ENCODE measurements around the gene MT1X.
"Not testable (repeated sequence)": the region's sequence is repeated elsewhere in the genome, so short reads cannot be mapped to it uniquely, and the experiment has no call there.

The MT1X gene

DNA sequence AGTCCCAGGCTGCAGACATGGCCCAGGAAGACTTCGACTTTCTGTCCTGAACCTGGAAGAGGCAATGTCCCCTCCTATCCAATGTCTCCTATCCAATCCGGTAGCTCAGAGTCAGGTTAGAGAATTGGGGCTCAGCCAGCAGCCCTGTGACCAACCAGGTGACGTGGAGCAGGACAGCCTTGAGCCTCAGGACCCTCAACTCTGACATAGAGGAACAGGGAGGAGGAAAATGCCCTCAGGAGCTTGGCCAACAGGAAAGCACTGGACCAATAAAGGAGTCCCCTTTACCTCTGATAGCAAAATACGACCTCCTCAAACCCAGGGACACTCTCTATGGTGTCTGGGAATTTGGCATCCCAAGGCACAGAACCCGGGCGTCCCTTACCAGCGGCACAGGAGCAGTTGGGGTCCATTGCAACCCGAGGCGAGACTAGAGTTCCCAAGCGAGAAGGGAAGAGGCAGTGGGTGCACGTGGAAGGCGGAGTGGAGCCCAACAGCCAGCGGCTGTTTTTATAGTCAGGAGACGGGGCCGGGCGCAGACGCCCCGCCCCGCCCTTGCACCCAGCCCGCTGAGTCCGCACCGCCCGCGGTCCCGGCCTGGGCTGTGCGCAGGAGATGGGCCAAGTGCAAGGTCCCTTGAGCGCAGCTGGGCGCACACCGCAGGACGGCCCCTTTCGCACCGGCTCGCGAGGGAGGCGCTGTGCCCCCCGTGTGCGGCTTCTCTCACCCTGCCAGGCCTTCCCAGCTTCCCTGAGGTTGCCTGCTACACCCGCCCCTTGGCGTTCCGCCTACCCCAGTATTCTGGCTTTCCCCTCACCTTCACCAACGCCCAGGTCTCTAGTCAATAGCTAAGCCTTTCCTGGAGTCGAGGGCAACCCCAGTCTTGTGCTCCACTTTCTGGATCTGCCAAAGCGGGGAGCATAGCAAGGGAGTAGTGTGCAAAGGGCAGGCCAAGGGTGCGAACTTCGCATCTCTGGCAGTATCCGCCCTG, 14.4 kb upstream of the MT1X start, which contains the start of gene MT1G:
Gene MT1G (minus strand): TSS at position 485 of the 991 bp plus-strand sequence. CDS start 72 bp downstream, at position 413.
- TF ChIP-seq, protein P1, sequence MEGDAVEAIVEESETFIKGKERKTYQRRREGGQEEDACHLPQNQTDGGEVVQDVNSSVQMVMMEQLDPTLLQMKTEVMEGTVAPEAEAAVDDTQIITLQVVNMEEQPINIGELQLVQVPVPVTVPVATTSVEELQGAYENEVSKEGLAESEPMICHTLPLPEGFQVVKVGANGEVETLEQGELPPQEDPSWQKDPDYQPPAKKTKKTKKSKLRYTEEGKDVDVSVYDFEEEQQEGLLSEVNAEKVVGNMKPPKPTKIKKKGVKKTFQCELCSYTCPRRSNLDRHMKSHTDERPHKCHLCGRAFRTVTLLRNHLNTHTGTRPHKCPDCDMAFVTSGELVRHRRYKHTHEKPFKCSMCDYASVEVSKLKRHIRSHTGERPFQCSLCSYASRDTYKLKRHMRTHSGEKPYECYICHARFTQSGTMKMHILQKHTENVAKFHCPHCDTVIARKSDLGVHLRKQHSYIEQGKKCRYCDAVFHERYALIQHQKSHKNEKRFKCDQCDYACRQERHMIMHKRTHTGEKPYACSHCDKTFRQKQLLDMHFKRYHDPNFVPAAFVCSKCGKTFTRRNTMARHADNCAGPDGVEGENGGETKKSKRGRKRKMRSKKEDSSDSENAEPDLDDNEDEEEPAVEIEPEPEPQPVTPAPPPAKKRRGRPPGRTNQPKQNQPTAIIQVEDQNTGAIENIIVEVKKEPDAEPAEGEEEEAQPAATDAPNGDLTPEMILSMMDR (IDR thresholded peaks at IDR 0.05; ENCODE audit: borderline replicate concordance, control extremely low read depth, extremely low read depth, insufficient read depth, missing control alignments): no peak
- DNase-seq (ENCODE audit: low spot score): no peak
- in situ Hi-C loops (cut with MboI; ENCODE audit: low sequenced_read_pairs, unreplicated experiment): no loop called here

DNA sequence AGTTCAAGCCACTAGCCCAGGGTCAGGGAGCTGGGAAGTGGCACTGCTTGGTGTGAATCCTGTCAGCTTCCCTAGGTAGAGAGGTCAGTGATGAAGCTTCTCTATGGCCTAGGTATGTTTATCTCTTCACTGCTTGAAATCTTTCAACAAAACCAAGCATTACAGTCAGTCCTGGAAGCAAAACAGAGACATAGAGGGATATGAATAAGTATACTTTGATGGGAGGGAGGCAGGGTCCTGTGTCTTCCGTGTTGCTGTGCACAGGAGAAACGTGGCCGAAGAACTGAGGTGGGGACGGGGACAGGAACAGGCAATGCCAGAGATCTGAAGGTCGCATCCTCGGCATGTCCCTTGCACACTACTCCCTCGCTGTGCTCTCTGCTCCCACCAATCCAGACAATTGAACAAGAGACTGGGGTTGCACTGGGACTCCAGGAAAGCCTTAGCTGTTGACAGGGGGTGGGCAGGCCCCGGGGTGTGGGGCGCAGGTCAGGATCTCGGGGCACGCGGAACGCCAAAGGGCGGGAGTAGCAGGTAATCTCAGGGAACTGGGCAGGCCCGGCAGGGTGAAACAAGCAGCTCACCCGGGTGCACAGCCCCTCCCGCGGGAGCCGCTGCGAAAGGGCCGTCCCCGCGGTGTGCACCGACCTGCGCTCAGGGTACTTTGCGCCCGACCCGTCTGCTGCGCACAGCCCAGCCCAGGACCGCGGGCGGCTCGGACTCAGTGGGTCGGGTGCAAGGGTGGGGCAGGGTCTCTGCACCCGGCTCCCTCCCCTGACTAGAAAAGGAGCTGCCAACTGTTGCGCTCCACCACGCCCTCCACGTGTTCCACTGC, 13.0 kb upstream of the MT1X start, which contains the start of gene MT1H:
Gene MT1H (plus strand): TSS at position 810 of the 835 bp plus-strand sequence. CDS start 71 bp downstream, outside the sequence.
- DNase-seq (ENCODE audit: low spot score): no peak
- TF ChIP-seq, protein P1 (IDR thresholded peaks at IDR 0.05; ENCODE audit: borderline replicate concordance, control extremely low read depth, extremely low read depth, insufficient read depth, missing control alignments): no peak
- in situ Hi-C loops (cut with MboI; ENCODE audit: low sequenced_read_pairs, unreplicated experiment): no loop called here

DNA sequence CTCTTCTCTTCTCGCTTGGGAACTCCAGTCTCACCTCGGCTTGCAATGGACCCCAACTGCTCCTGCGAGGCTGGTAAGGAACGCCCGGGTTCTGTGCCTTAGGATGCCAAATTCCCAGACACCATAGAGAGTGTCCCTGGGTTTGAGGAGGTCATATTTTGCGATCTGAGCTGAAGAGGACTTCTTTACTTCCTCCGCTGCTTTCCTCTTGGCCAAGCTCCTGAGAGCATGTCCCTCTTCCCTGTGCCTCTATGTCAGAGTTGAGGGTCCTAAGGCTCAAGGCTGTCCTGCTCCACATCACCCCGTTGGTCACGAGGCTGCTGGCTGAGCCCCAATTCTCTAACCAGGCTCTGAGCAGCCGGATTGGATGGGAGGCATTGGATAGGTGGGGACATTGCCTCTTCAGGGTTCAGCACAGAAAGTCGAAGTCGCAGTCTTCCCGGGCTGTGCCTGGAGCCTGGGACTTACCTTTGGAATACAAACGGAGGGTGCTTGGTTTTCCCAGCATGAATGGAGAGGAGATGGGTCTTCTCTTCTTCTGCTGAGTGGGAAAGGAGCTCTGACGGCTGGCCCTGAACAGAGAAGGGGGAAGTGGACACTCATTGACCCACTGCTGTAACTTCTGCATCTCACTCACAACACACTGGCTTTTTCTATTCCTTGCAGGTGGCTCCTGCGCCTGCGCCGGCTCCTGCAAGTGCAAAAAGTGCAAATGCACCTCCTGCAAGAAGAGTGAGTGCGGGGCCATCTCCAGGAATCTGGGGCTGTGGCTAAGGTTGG, 12.2 kb upstream of the MT1X start:
- DNase-seq (ENCODE audit: low spot score): no peak
- in situ Hi-C loops (cut with MboI; ENCODE audit: low sequenced_read_pairs, unreplicated experiment): no loop called here
- TF ChIP-seq, protein P1 (IDR thresholded peaks at IDR 0.05; ENCODE audit: borderline replicate concordance, control extremely low read depth, extremely low read depth, insufficient read depth, missing control alignments): no peak

DNA sequence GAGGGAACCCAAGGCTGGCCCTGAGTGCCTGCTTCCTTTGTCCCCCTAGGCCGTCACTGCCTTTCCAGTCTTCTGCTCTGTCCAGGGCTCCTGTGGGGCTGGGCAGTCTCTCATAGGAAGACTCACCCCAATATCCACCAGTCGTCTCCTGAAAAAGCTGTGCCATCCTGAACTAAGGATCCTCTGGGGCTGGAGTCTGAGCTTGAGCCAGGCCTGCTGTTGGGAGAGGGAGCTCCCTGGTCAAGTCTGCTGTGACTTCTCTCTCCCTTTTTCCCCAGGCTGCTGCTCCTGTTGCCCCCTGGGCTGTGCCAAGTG, 11.7 kb upstream of the MT1X start:
- in situ Hi-C loops (cut with MboI; ENCODE audit: low sequenced_read_pairs, unreplicated experiment): no loop called here
- TF ChIP-seq, protein P1 (IDR thresholded peaks at IDR 0.05; ENCODE audit: borderline replicate concordance, control extremely low read depth, extremely low read depth, insufficient read depth, missing control alignments): no peak
- DNase-seq (ENCODE audit: low spot score): no peak

DNA sequence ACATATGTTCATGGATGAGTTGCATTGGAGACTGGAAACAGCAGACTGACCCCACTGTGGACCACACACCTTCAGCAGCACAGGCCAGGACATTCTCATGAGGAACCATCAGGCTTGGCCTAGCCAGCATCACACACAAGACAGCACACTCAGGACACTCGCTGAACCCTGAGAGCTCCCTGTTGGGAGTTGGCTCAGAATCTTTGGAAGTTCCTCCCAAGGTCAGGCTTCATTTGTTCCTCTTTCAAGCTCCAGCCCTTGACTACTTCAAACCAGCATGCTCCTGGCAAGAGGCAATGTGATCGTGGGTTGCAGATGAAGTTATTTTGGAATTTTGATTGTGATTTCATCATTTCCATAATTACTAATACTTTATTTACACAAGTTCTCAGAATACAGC, 10.6 kb upstream of the MT1X start:
- in situ Hi-C loops (cut with MboI; ENCODE audit: low sequenced_read_pairs, unreplicated experiment); DNase-seq (ENCODE audit: low spot score): not testable (repeated sequence)

DNA sequence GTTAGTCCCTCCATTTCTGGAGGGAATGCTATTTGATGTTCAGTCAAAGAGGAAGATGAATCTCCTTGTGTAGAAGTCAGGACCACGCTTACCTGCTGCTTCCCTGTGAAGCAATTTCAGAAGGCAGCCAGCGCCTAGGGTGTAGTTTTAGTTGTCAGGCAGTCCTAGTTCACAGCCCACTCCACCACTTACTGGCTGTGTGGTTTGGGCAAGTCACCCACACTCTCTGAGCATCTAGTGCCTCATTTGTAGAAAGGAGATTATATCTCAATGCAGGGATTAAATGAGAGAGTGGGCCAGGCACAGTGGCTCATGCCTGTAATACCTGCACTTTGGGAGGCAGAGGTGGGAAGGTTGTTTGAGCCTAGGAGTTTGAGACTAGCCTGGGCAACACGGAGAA, 10.1 kb upstream of the MT1X start:
- DNase-seq (ENCODE audit: low spot score); in situ Hi-C loops (cut with MboI; ENCODE audit: low sequenced_read_pairs, unreplicated experiment): not testable (repeated sequence)
